SKM-1 (cell line): ENCODE results near the gene MIB1.

Experiments
- DNase-seq: peaks from one replicate; lab custom pipeline; 2025; ENCODE audit not compliant: unreplicated experiment; lab: John Stamatoyannopoulos, UW

Gene MIB1

GRCh38 chr18:21809725-21810124 is 69.1 kb downstream of the MIB1 start:
- DNase-seq = no peak

- no peak for DNase-seq
Observed at GRCh38 chr18:21815101-21815500, 74.5 kb downstream of the MIB1 start.

GRCh38 chr18:21820033-21820810 is 79.6 kb downstream of the MIB1 start:
- DNase-seq = no peak

GRCh38 chr18:21820811-21821143 is 80.2 kb downstream of the MIB1 start:
- DNase-seq = no peak

GRCh38 chr18:21823848-21824247 is 83.3 kb downstream of the MIB1 start:
- DNase-seq = no peak

GRCh38 chr18:21826196-21826595 is 85.6 kb downstream of the MIB1 start:
- DNase-seq = no peak

- no peak for DNase-seq
Observed at GRCh38 chr18:21826641-21827302, 86.2 kb downstream of the MIB1 start.

- no peak for DNase-seq
Observed at GRCh38 chr18:21830532-21830931, 89.9 kb downstream of the MIB1 start.

- no peak for DNase-seq
Observed at GRCh38 chr18:21831413-21831831, 90.8 kb downstream of the MIB1 start.

GRCh38 chr18:21833604-21834298 is 93.2 kb downstream of the MIB1 start:
- no peak for DNase-seq

GRCh38 chr18:21834299-21834660 is 93.7 kb downstream of the MIB1 start:
- DNase-seq = no peak

- no peak for DNase-seq
Observed at GRCh38 chr18:21841570-21841969, 101.0 kb downstream of the MIB1 start.

- DNase-seq = no peak
Observed at GRCh38 chr18:21843341-21843740, 102.7 kb downstream of the MIB1 start.

- no peak for DNase-seq
Observed at GRCh38 chr18:21851327-21851961, 110.9 kb downstream of the MIB1 start.

GRCh38 chr18:21853016-21853415 is 112.4 kb downstream of the MIB1 start:
- no peak for DNase-seq

GRCh38 chr18:21853775-21854552 is 113.4 kb downstream of the MIB1 start:
- no peak for DNase-seq

- no peak for DNase-seq
Observed at GRCh38 chr18:21855432-21855831, 114.8 kb downstream of the MIB1 start.

- no peak for DNase-seq
Observed at GRCh38 chr18:21857871-21858270, 117.3 kb downstream of the MIB1 start.

- DNase-seq = no peak
Observed at GRCh38 chr18:21858544-21858943, 118.0 kb downstream of the MIB1 start.

- DNase-seq = no peak
Observed at GRCh38 chr18:21864386-21864785, 123.8 kb downstream of the MIB1 start.

GRCh38 chr18:21865043-21865442 is 124.5 kb downstream of the MIB1 start:
- no peak for DNase-seq
